ENCODE results near the gene ARMH4.

DNA sequence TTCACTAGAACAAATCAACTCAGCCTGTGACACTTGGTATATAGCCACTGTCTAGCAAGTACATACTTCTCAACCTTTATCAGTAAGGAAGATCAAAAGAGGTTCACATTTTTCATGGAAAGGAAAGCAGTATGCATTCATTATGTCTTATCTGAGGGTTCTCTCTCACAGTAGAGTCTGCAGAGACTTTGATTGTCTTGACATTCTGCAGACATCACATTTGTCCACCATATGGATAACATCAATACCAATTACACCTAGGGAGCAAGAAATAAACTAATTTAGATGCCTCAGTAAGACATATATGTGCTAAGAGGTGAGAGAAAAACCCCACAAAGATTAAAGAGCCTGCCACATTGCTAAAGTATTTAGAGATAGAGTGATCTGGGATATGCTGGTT lies 175.3 kb downstream of the ARMH4 start:
- TF ChIP-seq, protein P1, sequence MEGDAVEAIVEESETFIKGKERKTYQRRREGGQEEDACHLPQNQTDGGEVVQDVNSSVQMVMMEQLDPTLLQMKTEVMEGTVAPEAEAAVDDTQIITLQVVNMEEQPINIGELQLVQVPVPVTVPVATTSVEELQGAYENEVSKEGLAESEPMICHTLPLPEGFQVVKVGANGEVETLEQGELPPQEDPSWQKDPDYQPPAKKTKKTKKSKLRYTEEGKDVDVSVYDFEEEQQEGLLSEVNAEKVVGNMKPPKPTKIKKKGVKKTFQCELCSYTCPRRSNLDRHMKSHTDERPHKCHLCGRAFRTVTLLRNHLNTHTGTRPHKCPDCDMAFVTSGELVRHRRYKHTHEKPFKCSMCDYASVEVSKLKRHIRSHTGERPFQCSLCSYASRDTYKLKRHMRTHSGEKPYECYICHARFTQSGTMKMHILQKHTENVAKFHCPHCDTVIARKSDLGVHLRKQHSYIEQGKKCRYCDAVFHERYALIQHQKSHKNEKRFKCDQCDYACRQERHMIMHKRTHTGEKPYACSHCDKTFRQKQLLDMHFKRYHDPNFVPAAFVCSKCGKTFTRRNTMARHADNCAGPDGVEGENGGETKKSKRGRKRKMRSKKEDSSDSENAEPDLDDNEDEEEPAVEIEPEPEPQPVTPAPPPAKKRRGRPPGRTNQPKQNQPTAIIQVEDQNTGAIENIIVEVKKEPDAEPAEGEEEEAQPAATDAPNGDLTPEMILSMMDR (IDR thresholded peaks at IDR 0.05; ENCODE audit: borderline replicate concordance, extremely low read depth, low read length, poor library complexity, severe bottlenecking): no peak
- TF ChIP-seq EZH2 (IDR thresholded peaks at IDR 0.05; ENCODE audit: borderline replicate concordance, low read depth, low read length, severe bottlenecking): no peak

Data from DND-41 (cell line).